ENCODE data around the gene IQSEC1. TPM values are rescaled to one million over a fixed set of nuclear protein-coding genes. Genes with fewer than 3 reads are reported as not detected.

Gene IQSEC1
- total RNA-seq, 1 experiment from 2014 or later: 7.1 TPM

DNA sequence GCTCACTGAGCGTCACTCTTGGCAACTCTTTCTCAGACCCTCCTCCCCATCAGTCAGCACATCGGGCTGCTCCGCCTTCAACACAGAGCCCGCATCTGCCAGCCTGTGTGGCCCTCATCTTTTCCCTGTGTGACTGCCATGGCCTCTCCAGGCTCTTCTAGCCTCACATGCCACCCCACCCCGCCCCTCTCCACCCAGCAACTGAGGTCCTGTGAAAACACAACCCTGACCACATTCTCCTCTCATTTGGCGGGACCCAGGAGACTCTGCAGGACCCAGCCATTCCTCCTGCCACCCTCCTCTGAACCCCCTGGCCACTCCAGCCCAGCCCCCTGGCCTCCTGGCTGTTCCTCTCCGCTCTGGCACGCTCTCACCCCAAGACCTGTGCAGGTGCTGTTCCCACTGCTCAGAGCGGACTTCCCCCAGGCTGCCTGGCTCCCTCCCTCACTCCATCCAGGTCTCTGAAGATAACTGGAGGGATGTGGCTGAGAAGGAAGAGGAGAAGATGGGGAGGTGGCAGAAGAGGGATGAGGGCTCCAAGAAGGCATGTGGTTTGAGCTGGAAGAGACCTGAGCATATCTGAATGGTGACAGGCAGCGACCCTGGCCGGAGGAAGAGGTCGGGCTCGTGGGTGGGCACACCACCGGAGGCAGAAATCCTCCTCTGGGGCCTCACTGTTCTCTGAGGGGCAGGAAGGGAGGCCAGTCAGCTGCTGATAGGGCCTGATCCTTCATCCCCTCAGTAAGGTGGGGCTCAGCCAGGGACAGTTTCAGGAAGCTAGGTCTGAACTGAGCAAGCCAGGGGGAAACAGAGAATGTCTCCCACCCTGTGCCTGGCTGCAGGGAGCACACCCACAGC lies 120.7 kb downstream of the IQSEC1 start:
- no peak for DNase-seq (ENCODE audit: low read depth, low spot score)
- in situ Hi-C loops (cut with HindIII; ENCODE audit: low pct_unique_long_range_greater_than_20kb, low sequenced_read_pairs): no loop called here

- in situ Hi-C loops (cut with HindIII; ENCODE audit: low pct_unique_long_range_greater_than_20kb, low sequenced_read_pairs): no loop called here
- peak; percentile 18 for DNase-seq (ENCODE audit: low read depth, low spot score)
These were observed 124.1 kb downstream of the IQSEC1 start for GRCh38 chr3:12948891-12949711.

DNA sequence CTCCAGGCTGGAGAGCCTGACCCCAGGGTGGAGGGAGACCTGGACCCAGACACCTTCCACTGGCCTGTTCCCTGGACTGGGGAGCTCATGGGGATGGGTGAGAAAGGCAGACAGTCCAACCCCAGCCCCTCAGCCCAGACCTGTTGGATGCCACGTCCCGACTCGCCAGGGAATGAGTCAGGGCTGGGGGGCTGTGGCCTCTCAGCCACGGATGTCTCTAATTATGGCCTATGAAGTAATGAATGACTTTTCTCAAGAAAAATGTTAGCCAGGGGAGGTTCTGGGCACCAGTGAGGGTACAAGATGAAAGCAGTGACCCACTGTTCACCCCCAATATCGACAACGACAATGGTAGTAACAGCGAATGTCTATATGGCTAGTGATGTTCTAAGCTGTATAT lies 124.9 kb downstream of the IQSEC1 start:
- in situ Hi-C loops (cut with HindIII; ENCODE audit: low pct_unique_long_range_greater_than_20kb, low sequenced_read_pairs): no loop called here
- no peak for DNase-seq (ENCODE audit: low read depth, low spot score)

DNA sequence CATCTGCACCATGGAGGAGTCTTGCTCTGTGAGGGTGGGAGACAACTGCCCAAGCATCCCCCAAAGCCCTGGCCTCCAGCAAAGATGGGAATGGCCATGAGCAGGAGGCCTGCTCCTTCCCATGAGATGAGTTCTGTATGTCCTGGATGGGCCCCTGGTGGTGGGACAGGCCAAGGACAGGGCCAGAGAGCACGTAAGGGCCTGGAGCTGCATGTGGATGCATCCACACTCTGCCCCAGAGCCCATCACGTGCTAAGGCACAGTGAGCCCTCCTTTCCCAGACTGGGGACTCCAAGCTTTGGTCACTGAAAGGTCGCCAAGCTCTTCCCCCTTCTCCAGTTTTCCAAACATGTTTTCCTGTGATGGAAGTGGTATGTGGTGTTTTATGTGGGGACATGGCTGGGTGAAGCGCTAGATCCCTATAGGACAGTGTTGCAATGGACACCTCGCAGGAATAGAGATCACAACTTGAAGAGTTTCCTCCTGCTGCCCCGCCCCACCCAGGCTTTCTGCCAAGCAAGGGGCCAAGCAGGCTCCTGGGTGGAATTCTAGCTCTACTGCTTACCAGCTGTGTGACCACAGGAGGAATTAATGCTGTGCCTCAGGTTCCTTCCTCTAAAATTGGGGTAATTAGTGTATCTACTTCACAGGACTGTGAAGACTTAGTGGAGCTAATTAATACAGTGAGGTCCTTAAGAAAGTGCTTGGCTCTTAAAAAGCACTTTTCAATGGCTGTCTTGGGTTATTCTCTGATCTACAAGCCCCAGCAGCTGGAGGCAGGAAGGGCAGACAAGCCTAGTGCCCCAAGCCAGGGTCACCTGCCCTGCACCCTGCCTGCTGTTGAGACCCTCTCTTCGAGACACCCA lies 125.5 kb downstream of the IQSEC1 start:
- in situ Hi-C loops (cut with HindIII; ENCODE audit: low pct_unique_long_range_greater_than_20kb, low sequenced_read_pairs): no loop called here
- DNase-seq (ENCODE audit: low read depth, low spot score): peak; percentile 22

DNA sequence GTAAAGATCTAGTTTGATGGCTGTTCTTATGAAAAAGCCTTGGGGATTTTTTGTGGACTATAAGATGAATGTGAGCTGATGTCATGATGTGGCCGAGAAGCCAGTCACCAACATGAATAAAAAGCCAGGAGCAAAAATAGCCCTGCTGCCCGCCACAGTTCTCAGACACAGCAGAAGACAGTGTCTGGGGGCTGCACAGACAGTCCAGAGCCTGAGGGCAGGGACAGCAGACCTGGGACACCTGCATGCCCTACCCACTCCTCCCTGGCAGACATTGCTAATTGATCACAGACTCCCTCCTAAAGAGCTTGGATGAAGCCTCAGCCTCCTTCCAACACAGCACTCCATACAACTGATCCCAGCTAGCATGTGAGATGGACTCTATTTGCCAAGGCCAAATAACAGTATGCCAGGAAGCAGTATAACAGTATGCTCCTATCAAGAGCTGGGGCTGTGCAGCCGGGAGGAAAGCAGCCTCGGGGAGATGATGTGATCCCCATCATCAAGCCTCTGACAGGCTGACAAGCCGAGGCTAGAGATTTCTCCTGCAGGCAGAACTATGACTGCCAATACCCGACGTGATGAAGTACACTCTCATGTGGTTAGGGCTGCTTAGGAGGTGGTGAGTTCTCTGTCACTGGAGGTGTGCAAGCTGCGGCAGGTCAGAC lies 126.4 kb downstream of the IQSEC1 start:
- DNase-seq (ENCODE audit: low read depth, low spot score): no peak
- in situ Hi-C loops (cut with HindIII; ENCODE audit: low pct_unique_long_range_greater_than_20kb, low sequenced_read_pairs): no loop called here

- DNase-seq (ENCODE audit: low read depth, low spot score): no peak
- in situ Hi-C loops (cut with HindIII; ENCODE audit: low pct_unique_long_range_greater_than_20kb, low sequenced_read_pairs): no loop called here
These were observed 127.0 kb downstream of the IQSEC1 start for GRCh38 chr3:12946251-12946648.

GRCh38 chr3:12944849-12945248 lies 128.4 kb downstream of the IQSEC1 start:
- in situ Hi-C loops (cut with HindIII; ENCODE audit: low pct_unique_long_range_greater_than_20kb, low sequenced_read_pairs): no loop called here
- DNase-seq (ENCODE audit: low read depth, low spot score): peak; percentile 15

DNA sequence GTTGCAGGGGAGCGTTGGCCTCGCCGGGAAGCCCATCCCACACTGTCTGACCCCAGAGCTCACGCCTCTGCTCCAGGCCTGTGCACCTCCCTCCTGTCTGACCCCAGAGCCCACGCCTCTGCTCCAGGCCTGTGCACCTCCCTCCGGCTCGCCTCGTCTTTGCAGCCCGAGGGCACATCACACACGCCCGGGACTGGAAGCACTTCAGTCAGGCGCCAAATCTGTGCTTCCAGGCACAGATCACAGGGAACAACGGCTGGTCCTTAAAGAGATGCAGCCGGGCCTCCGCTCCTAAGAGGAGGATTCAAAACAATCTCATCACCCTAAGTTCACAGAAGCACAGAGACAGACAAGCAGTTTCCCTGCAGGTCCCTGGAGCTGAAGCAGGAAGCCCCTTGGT lies 128.8 kb downstream of the IQSEC1 start:
- no peak for DNase-seq (ENCODE audit: low read depth, low spot score)
- in situ Hi-C loops (cut with HindIII; ENCODE audit: low pct_unique_long_range_greater_than_20kb, low sequenced_read_pairs): no loop called here

DNA sequence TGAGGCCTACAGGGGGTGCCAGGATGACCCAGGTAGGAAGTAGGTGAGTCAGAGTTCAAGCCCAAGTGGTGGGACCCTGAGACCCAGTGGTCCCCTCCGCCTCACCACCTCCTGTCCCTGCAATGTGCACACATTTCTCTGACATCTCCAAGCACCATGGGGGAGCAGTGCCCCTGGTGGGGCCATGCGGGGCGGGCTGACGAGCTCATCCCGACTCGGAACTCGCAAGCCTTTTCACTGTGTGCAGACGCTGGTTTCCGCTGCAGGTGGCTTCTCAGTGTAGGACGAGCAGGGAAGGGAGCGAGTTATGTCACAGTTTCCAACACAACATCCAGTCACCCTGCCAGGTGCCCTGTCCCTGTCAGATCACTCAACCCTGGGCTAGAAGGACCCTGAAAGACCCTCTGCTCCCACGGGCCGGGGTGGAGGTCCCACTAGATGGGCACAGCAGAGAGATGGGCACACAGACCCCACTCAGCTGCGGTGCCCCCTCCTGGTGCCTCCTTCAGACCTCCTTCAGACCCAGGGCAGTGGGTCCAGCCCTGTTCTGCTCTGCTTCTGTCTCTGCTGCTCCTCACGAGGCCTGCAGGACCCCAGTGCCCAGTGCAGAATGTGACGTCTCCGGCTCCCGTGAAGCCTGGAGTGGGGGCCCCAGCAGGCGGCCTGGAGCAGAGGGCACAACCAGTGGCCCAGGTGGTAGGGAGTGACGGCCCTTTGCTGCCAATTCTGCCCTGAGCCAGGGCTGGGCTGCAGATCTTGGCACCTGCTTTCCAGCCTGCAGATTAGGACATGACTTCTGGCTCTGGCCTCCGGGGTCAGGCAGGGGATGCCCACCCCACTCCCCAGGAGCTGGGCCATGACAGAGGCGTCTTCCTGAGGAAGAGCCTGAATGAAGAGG lies 129.9 kb downstream of the IQSEC1 start:
- in situ Hi-C loops (cut with HindIII; ENCODE audit: low pct_unique_long_range_greater_than_20kb, low sequenced_read_pairs): no loop called here
- no peak for DNase-seq (ENCODE audit: low read depth, low spot score)

GRCh38 chr3:12941495-12942023 lies 131.7 kb downstream of the IQSEC1 start:
- in situ Hi-C loops (cut with HindIII; ENCODE audit: low pct_unique_long_range_greater_than_20kb, low sequenced_read_pairs): no loop called here

DNA sequence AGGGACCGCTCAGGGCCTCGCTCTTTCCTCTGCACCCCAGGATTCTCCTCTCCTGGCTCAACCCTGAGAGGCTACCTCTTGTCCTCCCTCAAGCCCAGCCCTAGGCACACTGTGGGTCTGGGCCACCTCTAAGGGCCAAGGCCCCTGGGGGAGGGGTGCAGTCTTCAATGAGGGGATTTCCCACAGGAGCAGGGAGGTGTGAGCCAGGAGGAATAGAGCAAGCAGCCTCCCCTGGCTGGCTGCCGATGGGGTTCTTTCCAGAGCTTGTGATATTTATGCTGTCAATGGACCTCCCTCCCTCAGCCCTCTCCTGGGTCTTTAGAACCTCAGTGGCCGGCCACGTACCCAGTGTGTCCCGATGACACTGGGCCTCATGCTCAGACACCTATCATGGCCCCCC lies 132.4 kb downstream of the IQSEC1 start:
- in situ Hi-C loops (cut with HindIII; ENCODE audit: low pct_unique_long_range_greater_than_20kb, low sequenced_read_pairs): no loop called here
- DNase-seq (ENCODE audit: low read depth, low spot score): no peak

More at GRCh38 chr3:12941495-12942023, 131.7 kb downstream of the IQSEC1 start:
- DNase-seq (ENCODE audit: low read depth, low spot score): no peak

- DNase-seq (ENCODE audit: low read depth, low spot score): no peak
- in situ Hi-C loops (cut with HindIII; ENCODE audit: low pct_unique_long_range_greater_than_20kb, low sequenced_read_pairs): no loop called here
These were observed 134.1 kb downstream of the IQSEC1 start for GRCh38 chr3:12939137-12939536.

- in situ Hi-C loops (cut with HindIII; ENCODE audit: low pct_unique_long_range_greater_than_20kb, low sequenced_read_pairs): no loop called here
- no peak for DNase-seq (ENCODE audit: low read depth, low spot score)
These were observed 134.9 kb downstream of the IQSEC1 start for GRCh38 chr3:12938258-12938711.

- in situ Hi-C loops (cut with HindIII; ENCODE audit: low pct_unique_long_range_greater_than_20kb, low sequenced_read_pairs): no loop called here
- DNase-seq (ENCODE audit: low read depth, low spot score): no peak
These were observed 137.1 kb downstream of the IQSEC1 start for GRCh38 chr3:12935861-12936830.

All from SK-MEL-5 (cell line).